ENCODE results near the gene RASGEF1C.
"Not testable (repeated sequence)": the region's sequence is repeated elsewhere in the genome, so short reads cannot be mapped to it uniquely, and the experiment has no call there.

RASGEF1C gene

DNA sequence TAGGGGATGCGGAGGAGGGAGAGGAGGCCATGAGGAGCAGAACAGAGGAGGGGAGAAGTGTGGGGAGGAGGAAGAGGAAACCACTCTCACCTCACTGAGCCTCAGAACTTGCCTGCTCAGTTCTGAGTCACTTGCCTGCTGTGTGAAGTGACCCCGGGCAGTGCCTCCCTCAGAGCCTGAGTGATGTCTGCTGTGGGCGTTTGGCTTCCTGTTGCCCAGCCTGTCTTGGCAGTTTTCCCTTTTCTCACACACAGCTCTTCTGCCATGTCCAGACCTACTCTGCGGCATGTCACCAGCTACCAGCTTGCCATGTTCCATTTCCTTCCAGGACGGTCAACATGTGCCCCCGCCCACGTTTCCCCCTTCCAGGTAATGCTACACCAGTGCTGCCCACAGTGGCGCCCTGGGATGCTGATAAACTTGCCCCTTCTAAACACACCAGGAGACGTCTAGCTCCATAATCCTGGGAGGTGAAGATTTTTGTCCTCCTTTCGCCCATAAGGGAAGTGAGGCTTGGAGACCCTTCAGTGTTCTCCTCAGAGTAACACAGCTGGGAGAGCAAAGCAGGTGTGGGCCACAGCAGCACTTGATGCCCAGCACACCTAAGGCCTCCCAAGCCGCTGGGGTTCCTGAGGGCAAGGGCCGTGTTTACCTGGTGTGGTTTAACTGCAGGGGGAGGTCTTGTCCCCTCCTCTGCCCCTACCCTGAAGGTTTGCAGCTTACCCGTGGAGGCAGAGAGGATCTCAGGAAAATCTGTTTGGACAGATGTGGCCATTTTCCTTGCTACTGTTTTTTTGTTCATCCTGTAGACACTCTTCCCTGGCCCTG is 73.7 kb downstream of the RASGEF1C start:
- peak; percentile 8 for DNase-seq

DNA sequence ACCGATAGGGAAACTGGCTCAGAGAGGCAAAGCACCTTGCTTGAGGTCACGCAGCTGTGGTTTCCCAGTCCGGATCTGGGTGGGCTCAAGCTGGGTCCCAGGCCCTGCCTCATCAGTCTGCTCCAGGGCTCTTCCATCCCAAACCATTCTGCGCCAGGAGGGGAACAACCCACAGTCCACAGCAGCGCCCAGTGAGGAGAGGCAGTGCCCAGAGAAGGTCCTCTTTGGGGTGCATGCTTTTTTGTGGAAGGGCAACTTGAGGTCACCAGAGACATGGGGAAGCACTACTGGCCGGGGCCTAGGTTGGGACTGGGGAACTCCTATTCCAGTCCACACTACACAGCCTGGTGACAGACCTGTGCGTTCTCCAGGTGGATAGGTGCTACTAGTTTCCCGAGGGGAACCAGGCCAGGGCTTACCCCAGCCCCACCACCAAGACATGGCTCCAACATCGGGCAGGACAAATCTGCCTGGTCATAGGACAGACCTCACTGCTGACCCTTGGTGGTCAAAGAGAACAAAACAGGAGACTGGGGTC is 75.0 kb downstream of the RASGEF1C start:
- DNase-seq, result no peak

DNA sequence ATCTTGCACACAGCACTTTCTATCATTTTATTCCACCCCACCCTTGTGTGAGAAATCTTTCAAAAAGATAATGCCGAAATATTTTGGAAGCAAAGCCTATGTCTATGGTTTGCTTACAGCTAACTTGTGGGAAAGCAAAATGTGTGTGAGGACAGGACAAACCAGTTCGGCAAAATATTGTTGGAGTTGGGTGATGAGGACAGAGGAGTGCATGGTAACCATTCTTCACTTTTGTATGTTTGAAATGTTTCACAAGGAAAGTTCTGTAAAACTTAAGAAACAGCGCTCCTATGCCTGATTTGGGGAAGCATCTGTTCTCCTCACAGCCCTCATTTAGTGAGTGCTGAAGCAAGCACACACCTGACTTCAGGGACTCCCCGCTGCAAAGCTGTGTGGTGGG is 75.5 kb downstream of the RASGEF1C start:
- DNase-seq, result no peak

DNA sequence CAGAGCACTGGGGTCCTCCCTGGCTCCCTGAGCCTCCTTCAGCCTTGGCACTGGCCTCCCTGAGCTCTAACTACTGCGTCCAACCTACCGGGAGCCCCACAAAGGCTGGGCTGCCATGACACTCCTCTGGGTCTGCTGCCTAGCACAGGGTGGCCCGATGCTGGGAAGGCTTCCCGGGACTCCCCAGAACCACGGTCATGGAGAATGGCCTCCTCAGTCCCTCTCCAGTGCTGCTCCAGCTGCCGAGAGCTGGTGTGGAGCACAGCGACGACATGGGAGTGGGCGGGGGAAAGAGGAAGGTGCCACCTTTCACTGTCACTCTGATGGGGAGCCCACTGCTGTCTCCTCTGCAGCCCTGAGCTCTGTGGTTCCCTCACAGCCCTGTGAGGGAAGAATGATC is 76.0 kb downstream of the RASGEF1C start:
- DNase-seq, result no peak

- DNase-seq, result no peak
These were observed 77.9 kb downstream of the RASGEF1C start for GRCh38 chr5:180130876-180131740.

GRCh38 chr5:180130291-180130869 is 78.6 kb downstream of the RASGEF1C start:
- DNase-seq, result no peak

DNA sequence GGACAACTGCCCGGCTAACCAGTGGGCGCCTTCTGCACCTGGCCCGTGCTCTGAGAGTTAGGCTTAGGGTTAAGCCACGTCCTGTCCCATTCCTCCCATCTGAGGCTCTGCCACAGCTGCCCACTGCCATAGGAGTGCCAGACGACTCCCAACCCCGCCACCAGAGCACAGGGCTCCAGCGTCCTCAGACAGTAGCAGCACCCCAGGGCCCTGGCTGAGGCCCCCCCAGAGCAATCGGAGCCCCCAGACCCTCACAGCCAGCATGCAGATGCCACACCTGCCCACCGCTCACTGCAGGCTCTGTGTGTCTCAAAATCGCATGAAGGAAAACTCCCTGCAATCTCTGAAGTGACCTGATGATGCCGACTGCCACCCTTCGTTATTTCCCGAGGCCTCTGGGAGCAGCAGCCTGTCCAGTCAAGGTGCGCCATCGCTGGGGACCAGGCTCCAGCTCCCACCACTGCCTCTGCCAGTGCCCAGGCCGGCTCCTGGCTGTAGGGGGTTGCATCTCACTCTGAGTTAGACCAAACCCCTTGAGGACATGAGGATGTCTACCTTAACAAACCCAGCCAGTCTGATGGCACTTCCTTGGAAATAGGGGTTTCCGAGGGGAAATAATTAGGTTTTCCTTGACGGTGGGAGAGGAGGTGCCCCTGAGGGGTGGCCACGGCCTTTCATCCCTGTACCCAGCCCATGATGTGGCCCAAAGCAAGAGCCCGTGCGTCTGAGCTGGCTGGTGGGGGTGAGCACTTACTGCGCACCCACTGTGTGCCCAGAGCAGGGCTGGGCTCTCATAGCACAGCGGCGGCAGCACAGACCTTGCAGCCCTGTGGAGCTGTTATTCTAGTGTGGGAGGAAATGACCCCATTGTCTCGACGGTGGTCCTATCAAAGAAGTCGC is 79.5 kb downstream of the RASGEF1C start:
- DNase-seq, result no peak

GRCh38 chr5:180128671-180129261 is 80.2 kb downstream of the RASGEF1C start:
- DNase-seq, result no peak

DNA sequence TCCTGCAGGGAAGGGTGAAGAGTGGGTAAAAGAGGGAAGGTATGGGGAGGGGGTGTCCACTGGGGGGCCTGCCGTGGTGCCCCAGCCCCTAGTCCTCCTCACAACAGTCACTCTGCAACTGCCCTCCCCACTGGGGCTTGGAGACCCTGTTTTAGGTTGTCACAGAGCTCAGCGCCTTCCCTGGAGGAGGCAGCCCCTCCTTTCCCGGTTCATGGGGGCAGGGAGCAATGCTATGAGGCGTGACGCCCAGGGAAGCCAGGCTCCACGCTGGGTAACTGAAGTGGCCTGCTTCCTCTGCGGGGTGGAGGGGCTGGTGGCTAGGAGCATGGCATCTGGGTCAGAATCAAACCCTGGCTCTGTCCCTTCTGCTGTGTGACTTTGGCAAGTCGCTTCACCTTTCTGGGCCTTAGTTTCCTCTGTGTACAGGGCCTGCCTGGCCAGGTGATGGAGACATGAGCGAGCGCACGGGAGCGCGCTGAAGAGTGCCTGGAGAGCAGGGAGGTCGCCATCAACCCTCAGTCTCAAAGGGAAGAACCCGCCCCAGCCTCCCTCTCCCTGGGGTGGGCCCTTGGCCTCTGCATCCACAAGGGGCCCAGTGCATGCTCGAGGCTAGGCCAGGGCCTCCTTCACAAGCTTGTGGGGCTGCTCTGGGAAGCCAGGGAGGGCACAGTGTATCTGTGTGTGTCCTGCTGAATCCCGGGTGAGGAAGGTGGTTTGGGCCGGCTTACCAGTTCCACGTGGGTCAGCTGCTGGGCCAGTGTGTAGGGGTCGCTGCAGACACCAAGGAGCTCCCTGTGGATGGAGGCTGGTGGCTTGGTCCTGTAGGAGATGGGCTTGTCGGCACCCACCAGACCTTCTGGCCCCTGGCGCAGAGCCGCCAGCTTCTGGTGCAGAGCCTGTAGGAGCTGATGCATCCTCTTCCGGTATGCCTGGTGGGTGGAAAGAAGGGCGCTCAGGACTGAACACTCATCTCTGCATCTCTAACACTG is 81.0 kb downstream of the RASGEF1C start:
- no peak for DNase-seq

- DNase-seq, result no peak
These were observed 82.0 kb downstream of the RASGEF1C start for GRCh38 chr5:180126716-180127681.

- DNase-seq, result not testable (repeated sequence)
These were observed 82.9 kb downstream of the RASGEF1C start for GRCh38 chr5:180126156-180126555.

GRCh38 chr5:180124662-180125061 is 84.3 kb downstream of the RASGEF1C start:
- not testable (repeated sequence) for DNase-seq

DNA sequence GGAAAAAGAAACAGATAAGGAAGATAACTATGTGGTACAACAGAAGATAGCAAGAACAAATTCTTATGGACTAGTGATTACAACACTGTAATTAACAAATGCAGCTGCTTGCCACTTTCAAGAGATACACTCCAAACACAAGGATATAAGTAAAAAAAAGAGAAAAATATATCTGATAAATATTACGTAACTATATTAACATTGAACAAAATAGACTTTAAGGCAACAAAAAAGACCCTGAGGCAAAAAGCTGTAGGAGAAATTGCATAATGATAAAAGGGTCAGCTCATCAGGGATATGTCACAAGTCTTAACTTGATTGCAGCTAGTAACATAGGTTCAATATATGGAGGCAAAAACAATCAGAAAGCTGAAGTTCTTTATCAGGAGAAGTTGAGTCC is 86.1 kb downstream of the RASGEF1C start:
- DNase-seq, result no peak

DNA sequence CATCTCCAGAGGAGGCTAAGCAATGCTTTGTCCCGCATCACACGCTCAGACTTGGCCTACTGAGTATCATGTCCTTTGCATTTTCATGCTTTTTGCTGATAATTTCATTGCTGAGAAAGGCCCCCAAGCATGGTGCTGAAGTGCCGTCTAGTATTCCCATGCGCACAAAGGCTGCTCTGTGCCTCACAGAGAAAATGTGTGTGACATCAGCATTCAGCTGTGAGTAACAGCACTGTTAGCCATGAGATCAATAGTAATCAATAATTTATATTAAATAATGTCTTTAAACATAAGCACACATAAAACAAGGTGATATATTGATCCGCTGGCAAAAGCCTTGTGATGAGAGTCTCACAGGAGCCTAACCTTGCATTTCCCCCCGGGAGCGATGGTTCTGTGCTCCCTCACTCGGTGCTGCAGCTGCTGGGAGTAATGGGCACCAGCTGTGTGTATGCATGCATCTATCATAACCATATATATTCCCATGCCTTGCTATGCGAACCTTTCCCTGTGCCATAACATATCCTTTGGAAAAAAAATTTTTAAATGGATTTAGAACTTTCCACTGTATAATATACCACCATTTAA is 87.1 kb downstream of the RASGEF1C start:
- no peak for DNase-seq

- no peak for DNase-seq
These were observed 88.5 kb downstream of the RASGEF1C start for GRCh38 chr5:180120237-180121101.

GRCh38 chr5:180119903-180120236 is 89.1 kb downstream of the RASGEF1C start:
- DNase-seq, result no peak

GRCh38 chr5:180119031-180119902 is 89.7 kb downstream of the RASGEF1C start:
- DNase-seq, result no peak
